GM19324 (cell line): ENCODE measurements around the gene BCL2.
"Not testable (repeated sequence)": the region's sequence is repeated elsewhere in the genome, so short reads cannot be mapped to it uniquely, and the experiment has no call there.

ENCODE experiments used
- ATAC-seq: cut with Tn5 transposase; IDR thresholded peaks from one replicate; pipeline ENCODE4 v1.9.1; 2021; ENCODE audit warnings: mild to moderate bottlenecking, moderate library complexity; ENCODE audit not compliant: unreplicated experiment, low FRiP score

The BCL2 gene

DNA sequence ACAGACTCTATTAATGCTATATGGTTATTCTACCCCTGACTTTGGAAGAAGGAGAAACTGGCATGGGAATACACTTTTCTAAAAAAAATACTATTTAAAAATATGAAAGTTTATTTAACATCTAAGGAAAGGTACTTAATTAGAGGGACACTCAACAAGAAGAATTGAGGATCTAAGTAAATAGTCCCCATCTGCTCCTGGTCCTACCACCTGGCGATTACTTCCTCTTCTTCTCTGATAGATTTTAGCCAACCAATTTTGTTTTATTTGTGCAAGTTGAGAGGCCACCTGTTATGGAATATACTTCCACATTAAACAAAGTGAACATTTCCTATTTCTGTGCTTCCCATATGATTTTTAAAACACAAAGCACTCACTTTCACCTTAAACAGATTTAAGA is 111.7 kb downstream of the BCL2 start:
- ATAC-seq, result no peak

DNA sequence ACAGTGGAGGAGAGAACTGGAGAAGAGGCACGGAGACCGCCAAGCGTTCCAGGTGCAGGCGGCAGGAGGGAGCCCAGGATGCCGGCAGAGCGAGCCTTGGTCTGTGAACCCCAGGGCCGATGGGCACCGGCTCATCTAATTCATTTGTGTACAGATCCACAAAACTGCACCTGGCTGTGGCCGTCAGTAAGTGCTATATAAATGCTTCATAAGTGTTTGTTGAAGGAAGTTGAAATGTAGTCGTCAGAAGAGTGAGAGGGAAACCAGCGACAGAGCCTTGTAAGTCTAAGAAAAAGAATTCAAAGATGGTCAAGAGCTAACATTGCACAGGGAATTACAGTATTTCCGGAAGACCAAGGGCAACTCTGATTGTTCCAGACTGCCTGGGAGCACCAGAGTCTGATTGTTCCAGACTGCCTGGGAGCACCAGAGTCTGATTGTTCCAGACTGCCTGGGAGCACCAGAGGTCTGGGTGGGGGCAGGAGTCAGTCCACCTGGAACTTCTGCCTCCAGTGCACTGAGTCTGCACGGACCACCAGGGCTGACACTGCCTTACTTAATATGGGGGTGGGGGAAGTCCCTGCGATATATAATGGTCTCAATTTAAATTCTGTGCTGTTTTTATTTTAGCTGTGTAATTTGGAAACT is 112.3 kb downstream of the BCL2 start:
- ATAC-seq, result no peak

DNA sequence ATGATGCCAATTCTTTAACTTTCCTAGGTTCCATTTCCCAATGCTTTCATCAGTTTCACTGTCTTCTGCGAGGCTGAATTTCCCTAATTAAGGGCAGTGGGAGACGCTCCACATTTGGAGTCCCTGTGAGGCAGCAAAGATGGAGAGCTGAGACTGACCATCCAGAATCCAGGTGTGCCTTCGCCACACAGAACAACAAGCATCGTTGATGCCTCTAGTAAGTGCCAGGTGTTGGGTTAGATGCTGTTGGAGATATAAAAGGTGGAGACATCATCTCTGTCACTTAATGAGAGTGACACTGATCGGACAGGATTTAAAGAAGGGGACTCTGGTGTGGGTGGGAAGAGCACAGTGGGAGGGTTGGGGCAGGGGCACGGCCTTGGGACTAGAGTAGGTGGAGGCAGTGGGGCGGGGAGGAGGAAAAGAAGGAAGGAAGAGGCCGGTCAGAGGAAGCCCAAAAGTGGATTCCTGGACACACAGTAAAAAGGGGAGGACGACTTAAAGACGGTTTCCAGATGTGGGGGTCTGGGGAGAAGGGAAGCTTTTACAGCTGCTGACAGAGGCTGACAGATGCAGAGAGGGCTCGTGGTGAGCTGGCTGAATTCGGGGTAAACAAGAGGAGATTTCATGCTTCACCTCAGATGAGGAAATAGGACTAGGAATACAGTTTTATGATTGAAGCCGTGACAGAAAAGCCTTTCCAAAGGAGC is 113.0 kb downstream of the BCL2 start:
- no peak for ATAC-seq

DNA sequence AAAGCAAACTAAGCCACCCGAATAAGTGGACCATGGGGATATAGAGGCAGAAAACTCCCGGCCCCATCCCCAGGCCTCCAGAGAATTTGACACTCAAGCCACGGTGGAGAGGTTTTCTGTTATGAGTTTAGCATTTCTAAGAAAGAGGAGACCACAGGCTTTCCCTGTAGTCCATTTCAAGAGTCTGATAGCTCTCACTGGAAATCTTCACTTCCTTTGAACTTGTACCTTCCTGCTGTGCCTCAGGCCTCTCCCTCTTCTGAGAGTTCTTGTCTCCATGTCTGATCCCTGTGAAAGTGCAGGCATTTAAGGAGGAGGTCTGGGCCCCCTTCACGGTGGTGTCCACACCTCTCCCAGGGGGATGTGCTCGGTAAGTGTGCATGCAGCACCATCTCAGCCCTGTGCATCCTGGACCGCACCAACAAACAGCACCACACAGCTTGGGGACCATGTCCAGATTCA is 113.7 kb downstream of the BCL2 start:
- ATAC-seq, result peak; percentile 18

DNA sequence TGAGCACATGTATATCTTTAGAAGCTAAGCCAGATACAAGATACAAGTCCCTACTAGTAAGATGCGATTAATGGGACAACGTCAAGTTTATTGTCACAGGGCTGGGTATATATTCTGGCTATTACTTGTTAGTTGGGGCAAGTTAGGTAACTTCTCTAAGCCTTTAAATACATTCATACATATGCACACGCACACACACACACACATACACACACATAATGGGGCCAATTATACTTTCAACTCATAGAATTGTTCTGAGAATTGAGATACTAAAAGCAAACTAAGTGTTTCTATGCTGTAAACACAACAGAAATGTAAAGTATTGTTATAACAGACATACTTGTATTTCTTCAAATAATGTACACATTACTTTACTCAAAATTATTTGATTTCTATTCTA is 116.1 kb downstream of the BCL2 start:
- ATAC-seq, result no peak

DNA sequence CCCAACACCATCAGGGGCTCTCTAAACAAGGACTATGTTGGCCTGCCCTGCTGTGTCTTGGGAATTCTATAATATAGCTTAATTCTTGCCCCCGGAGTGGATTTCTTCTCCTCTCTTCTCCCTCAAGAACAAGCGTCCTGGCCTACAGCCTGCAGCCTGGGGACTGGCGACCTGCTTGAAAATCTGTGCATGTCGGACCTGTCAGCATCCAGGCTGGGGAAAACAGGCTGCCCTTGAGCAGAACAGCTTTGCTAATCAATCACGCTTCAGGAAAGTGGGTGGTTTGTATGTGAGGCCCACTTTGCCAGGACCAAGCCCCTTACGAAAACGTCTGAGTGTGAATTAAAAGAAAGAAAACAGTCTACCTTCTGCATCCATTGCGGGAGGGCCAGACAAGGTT is 116.7 kb downstream of the BCL2 start:
- no peak for ATAC-seq

DNA sequence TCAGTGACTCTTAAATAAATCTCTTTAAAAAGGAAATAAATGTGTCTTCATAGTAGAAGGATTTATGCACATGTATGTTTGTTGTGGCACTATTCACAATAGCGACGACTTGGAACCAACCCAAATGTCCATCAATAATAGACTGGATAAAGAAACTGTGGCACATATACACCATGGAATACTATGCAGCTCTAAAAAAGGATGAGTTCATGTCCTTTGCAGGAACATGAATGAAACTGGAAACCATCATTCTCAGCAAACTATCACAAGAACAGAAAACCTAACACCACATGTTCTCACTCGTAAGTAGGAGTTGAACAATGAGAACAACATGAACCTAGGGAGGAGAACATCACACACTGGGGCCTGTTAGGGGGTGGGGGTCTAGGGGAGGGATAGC is 118.1 kb downstream of the BCL2 start:
- ATAC-seq, result not testable (repeated sequence)

DNA sequence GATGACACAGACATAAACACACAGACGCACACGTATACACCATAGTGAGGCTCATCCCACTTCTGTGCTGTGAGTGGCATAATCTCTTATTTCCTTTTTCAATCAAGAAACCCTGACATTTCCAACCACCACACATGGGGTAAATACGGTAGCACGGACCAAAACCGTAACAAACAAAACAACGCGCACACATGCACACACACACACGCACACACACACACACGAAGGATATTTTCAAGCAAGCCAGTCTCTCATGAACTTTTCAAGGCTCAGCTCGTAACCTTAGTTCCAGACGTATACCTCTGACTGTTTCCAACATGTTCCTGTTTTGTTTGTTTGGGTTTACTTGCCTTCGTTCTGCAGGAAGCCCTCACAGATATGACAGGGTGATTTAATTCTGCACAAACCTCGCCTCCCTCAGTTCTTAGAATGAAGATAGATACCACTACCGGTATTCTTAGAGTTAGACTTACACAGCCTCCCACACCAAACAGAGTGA is 119.8 kb downstream of the BCL2 start:
- ATAC-seq, result no peak

DNA sequence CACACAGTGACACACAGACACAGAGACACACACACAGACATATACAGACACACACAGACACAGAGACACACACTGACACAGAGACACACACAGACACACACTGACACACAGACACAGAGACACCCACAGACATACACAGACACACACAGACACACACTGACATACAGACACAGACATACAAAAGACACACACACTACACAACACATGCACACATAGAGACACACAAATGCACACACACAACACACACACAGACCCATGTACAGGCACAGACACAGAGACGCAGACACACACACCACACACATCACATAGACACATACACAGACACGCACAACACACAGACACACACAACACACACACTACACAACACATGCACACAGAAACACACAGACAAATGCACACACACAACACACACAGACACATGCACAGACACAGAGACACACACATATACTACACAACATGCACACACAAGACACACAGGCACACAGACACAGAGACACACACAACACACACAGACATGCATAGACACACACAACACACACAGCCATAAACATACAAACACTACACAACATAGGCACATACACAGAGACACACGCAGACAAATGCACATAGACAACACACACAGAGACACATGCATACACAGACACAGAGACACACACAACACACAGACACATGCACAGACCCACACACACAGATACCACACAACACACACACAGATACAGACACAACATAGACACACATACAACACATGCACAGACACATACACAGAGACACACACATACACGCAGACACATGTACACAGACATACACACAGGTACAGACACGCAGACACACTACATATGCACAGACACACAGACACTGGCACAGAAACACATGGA is 120.5 kb downstream of the BCL2 start:
- no peak for ATAC-seq

DNA sequence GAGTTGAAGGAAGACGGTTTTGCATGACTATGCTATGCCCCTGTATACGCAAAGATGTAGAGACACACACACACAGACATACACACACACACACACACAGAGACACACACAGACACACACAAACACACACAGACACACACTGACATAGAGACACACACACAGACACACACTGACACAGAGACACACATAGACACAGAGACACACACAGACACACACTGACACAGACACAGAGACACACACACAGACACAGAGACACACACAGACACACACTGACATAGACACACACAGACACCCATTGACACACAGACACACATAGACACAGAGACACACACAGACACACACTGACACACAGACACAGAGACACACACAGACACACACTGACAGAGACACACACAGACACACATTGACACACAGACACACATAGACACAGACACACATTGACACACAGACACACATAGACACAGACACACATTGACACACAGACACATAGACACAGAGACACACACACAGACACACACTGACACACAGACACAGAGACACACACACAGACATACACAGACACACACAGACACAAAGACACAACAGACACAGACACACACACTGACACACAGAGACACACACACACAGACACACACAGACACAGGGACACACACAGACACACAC is 121.3 kb downstream of the BCL2 start:
- ATAC-seq, result no peak

DNA sequence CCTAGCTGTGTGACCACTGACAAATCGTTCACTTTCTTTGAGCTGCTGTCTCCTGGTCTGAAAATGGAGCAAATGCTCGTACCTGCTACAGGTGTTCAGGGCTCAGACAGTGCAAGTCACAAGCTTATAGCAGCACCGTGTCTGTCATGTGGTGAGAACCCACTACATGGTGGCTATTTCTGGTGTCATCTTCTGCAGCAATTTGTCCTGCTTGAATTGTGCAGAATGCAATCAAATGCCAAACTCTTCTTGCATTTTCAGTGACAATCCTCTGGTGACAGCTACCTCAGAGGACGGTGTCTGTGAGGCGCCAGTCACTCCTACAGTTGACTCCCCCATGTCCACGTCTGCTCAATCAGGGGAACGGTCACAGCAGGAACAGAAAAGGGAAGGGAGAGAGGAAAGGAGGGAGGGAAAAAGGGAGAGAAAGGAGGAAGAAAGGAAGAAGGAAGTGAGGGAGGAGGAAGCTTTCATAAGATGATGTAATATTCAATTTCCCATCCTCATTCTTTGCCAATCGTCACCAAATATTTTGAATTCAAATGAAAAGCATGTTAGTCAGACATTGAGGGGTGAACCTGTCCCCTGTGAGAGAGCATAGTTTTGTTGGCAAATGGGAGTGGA is 122.2 kb downstream of the BCL2 start:
- ATAC-seq, result no peak

DNA sequence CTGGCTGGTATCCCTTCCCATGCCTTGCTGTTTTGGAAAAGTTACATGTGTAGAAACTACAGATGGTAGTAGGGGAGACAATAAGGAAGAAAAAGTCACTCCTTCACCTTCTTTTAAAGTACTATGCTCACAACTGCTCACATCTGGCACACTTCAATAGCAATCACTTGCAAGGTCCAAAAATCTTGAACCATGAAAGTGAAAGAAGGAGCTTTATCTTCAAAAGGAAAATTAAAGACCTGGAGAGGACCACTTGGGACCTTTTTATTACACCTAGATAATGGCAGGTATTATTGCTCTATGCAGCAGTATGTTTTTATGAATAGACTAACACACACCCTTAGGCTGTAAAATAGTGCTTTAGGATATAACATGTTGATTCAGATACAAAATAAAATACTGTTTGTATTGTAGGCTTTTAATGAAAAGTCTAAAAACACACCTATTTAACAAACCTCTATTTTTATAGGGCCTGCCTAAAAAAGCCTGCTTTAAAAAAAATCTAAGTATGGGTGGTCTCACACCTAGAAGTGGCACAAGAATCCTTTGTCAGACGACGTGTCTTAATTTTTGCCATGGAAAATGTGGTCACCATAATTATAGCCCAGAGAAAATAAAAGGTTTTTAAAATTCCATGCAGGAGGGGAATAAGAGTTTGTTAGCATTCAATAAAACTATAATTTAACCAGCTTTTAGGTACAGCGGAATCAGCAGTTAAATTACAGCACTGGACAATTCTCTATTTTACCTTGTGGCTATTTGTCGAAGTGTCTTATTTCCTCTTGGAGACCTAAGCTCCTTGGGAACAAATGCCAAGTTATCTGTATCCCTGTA is 124.0 kb downstream of the BCL2 start:
- no peak for ATAC-seq

DNA sequence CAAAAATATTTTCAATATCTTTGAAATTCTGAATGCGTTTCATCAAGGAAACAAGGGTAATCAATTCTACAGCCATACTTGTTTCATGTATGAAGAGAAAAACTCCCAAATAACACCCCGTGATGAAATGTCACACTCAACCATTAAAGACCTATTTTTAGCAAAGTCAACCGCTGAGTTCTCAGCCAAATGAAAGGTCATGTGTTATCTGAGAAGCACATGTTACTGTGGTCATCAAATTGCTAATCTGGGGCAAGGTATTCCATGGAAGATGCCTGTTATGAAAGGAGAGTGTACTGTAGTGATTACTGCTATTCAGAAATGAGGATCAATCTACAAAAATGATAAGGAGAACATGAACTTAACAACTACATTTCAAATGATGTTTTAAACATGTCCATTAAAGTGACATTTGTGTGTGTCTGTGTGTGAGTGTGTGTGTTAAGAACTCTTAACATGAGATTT is 126.7 kb downstream of the BCL2 start:
- no peak for ATAC-seq

DNA sequence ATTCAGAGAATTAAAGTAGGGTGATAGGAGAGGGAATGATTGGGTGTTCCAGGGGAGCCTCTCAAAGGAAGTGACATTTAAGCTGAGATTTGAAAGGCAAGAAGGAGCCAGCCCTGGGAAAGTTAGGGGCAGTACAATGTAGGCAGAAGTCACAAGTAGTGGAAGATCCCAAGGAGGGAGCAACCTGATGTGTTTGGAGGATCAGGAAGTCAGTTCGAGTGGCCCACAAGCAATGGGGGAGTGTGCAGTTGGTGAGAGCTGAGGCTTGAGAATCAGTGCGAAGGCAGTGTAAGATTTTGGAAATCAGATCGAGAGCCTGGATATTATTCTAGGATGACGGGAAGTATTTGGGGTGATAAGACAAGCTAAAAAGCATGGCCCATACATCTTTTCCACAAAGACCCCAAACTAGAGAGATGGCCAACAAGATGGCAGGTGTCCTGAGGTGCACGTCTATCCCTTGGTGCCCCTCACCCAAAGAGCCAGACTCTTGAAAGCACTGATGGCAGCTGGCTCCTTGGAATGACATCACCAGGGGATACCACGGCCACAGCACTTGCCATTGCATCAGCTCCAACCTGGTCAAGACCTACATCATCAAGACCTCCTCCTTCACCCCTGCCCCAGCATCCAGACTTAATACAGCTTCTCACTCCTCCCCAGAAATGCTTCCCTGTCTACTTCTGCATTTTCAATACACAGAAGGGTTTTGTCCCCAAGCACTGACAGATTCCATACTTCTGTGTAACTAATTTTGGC is 127.3 kb downstream of the BCL2 start:
- no peak for ATAC-seq

DNA sequence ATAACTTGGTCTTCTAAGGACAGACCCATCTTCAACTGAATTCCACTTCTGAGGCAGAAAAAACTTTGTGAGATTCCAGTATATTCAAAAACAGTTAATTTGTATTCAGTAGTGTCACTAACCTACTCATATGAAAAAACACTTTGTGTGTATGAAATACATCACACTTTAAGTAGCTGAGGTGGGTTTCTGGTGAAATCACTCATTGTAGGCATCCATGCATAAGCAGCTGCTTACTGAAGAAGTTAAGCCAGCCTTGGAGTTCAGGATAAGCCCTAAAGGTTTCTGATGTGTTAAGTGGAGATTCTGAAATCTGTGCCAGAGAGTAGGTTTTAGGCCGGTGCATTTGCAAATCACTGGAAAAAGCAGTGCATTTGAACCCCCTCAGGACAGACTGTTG is 128.2 kb downstream of the BCL2 start:
- no peak for ATAC-seq

DNA sequence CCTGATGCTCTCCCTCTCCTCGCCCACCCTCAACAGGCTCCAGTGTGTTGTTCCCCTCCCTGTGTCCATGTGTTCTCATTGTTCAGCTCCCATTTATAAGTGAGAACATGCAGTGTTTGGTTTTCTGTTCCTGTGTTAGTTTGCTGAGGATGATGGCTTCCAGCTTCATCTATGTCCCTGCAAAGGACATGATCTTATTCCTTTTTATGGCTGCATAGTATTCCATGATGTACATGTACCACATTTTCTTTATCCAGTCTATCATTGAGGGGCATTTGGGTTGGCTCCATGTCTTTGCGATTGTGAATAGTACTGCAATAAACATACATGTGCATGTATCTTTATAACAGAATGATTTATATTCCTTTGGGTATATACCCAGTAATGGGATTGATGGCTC is 128.7 kb downstream of the BCL2 start:
- ATAC-seq, result not testable (repeated sequence)

DNA sequence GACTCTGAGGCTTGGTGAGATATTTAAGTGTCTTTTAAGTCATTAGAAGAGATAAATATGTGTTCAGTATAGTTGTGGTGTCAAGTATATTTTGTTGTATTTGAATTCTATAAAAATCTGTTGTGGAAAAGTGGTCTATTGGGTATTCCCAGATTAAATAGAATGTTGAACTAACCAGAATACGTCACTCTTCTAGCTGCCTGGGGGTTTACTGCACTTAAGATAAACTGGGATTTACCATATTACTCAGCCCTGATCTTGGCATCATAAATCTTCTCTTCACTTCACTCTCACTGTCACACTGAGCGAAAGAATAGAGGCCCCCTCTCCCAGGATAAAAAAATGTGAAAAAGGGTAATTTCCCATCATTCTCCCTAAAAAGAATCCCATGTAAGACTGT is 129.8 kb downstream of the BCL2 start:
- no peak for ATAC-seq

DNA sequence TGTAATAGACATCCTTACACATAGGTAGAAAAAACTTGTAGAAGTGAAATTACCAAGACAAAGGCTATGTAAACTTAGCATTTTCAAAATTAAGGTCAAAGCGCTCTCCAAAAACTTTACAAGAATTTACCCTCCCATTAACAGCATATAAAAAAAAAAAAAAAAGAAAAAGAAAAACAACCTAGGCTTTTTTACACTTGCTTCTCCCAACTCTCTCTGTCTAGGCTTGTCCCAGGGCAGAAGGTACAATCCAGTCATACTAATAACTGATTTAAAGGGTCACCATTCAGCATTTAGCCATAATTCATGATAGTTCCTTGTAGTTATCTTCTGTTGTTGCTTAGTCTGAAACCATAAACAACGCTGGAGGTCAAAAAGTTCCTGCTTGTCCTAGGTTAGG is 130.5 kb downstream of the BCL2 start:
- no peak for ATAC-seq
